GM12865 (cell line): Measurements from ENCODE around the gene SPTA1.

ENCODE experiments used
- DNase-seq: peaks from one replicate; pipeline ENCODE4 v3.0.0; 2010; ENCODE audit warnings: low read depth
- H3K4me3 ChIP-seq: 2 replicates; pipeline ENCODE4 v1.5.1; 2011; ENCODE audit warnings: mild to moderate bottlenecking, low read depth, low read length, control low read depth
- TF ChIP-seq, protein P1 (sequence below): IDR thresholded peaks from 2 replicates; pipeline ENCODE4 v1.5.1; 2011; ENCODE audit warnings: low read length, control low read depth, low read depth, inconsistent platforms; ENCODE audit not compliant: insufficient read depth; ENCODE audit errors: missing control alignments

The SPTA1 gene

DNA sequence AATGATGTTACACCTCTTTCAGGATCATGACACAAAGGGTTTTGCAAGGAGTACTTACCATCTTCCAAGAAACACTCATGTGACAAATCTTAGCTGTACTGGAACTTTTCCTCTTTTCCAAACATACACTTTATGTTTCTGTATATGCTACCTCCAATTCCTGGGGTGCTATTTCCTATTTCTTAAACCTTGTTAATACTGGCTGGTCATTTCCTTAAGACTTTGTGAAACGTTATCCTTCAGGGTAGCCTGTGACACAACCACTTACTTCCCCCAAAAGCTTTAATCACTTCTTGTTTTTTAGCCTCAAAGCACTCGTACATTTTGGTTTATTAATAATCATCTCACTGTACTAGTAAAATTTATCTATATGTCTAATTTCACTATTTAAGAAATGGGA is 42.1 kb downstream of the SPTA1 start:
- TF ChIP-seq, protein P1, sequence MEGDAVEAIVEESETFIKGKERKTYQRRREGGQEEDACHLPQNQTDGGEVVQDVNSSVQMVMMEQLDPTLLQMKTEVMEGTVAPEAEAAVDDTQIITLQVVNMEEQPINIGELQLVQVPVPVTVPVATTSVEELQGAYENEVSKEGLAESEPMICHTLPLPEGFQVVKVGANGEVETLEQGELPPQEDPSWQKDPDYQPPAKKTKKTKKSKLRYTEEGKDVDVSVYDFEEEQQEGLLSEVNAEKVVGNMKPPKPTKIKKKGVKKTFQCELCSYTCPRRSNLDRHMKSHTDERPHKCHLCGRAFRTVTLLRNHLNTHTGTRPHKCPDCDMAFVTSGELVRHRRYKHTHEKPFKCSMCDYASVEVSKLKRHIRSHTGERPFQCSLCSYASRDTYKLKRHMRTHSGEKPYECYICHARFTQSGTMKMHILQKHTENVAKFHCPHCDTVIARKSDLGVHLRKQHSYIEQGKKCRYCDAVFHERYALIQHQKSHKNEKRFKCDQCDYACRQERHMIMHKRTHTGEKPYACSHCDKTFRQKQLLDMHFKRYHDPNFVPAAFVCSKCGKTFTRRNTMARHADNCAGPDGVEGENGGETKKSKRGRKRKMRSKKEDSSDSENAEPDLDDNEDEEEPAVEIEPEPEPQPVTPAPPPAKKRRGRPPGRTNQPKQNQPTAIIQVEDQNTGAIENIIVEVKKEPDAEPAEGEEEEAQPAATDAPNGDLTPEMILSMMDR, result no peak
- no peak overlapping the region for H3K4me3 ChIP-seq
- no peak for DNase-seq

DNA sequence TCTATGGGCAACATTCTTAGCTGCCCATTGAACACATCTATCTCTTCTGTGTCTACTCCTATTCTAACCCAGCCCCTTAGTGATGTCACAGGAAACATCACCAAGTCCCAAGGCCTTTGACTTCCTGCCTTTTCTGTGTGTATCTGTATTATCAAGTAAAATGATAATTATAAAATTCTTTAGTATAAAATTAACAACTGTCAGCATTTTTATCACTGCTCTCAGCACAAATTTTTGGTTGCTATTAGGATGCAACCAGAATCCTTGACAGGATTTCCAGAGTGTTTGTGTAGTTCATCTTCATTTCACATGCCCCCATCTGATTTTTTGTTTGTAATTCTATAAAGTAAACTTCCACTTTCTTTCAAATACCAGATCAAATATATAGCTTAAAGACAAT is 47.6 kb downstream of the SPTA1 start:
- TF ChIP-seq, protein P1, result no peak
- no peak overlapping the region for H3K4me3 ChIP-seq
- DNase-seq, result no peak

DNA sequence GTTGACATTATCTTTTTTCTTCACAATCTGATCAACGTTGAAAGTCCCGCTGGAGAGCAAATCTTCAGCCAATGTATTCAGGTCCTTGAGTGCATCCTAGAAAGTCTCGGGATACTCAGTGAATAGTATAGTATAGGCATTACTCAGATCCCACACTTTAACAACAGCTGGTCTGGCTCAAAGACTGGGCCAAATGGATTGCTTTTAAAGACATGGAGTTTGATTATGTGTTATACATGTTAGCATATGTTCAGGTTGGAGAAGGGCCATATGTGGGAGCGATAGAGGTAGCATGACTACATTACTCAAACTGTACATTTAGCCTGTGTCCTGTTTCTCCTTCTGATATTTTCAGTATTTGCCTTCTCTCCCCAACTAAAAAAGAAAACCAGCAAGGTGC is 48.4 kb downstream of the SPTA1 start:
- no peak for DNase-seq
- H3K4me3 ChIP-seq, result no peak overlapping the region
- TF ChIP-seq, protein P1, result no peak

DNA sequence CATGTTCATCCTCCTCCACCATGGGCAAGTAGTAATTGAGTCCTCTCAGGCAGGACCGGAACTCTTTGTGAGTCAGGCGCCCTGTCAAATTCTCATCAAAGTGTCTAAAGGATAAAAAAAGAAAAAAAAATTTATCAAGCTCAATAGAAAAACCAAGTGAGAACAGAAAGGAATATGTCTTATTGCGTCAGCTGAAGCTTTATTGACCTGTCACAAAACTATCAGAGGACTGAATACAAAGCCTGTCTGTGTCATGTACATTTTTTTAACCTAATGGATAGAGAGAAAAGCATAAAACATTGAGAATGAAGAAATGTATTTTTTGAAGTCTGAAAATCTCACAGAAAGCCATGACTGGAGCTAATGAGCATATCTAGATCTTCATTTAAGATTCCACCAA is 72.8 kb downstream of the SPTA1 start:
- TF ChIP-seq, protein P1, result no peak
- no peak for DNase-seq
- no peak overlapping the region for H3K4me3 ChIP-seq

DNA sequence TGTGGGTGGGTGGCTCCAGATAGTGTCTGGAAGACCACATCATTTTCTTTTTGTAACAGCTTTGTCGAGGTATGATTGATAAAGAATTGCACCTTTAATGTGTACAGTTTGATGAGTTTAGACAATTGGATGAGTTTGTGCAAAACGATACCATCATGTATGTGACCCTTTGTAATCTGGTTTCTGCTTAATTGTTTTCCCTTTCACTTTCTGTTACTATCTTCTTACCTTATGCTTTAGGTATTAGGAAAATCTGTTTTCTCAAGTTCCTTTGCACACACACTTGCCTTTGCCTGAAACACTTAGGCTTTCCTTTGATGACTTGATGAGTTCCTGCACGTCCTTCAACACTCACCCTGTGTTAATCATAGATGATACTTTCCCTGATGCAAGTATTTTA is 74.6 kb downstream of the SPTA1 start:
- peak; percentile 9 for DNase-seq
- H3K4me3 ChIP-seq, result no peak overlapping the region
- TF ChIP-seq, protein P1, result no peak

DNA sequence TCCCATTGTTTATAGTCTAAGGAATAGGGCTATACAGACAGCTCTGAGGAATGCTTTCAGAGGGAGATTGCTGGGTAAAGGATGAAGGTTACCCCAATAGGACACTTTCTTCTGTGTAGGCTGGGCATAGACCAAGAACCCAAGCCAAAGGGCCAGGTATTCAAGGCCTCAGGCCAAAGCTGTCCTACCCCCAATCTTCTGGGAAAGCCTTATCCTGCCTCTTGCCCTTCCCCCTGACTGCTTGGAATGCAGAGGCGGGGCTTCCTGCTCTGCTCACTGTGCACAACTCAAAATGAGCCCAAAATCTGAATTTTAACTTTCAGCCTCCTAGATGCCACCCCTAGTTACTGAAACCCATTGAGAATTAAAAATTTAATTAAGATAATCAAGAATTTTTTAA is 79.2 kb downstream of the SPTA1 start:
- DNase-seq, result no peak
- TF ChIP-seq, protein P1, result no peak
- H3K4me3 ChIP-seq, result no peak overlapping the region

DNA sequence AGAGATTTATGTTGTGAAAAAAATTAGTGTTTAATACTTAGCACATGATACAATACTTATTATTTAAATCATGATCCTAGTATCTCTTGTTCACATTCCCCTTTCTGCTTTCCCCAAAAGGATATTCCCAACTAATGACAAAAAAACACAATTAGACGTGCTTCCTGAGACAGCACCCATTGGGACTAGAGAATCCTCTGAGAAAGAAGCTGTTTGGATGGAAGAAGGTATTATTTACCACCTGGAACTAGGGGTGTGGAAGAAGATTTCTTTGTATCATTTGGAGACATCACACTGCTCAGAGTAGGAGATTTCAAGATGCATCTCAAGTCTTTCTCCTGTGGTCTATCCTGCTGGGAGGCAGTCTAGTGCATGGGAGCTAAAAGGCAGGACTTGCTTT is 81.5 kb downstream of the SPTA1 start, which contains the start of gene OR10Z1:
Gene OR10Z1 (plus strand): TSS at position 301 of the 400 bp plus-strand sequence. CDS start 1,171 bp downstream, outside the sequence.
- TF ChIP-seq, protein P1, result no peak
- no peak for DNase-seq
- no peak within 1 kb of the TSS for H3K4me3 ChIP-seq
